Hepatocyte (in vitro differentiated cells): ENCODE measurements around the gene DCUN1D2. TPM values are rescaled to one million over a fixed set of nuclear protein-coding genes. Genes with fewer than 3 reads are reported as not detected.

Source experiments
- DNase-seq: peaks from one replicate; pipeline ENCODE4 v3.0.0-alpha.2; 2016; ENCODE audit warnings: low spot score
- H2AFZ ChIP-seq: fragments of 200-600 bp; sonication (generic); 2 replicates; pipeline ENCODE4 v1.6.0; 2016; ENCODE audit warnings: antibody characterized with exemption, mild to moderate bottlenecking
- H3K27ac ChIP-seq: fragments of 200-600 bp; sonication (generic); 2 replicates; pipeline ENCODE4 v1.5.1; 2016; ENCODE audit warnings: mild to moderate bottlenecking
- H3K27me3 ChIP-seq: fragments of 200-600 bp; sonication (generic); 2 replicates; pipeline ENCODE4 v1.6.1; 2016
- H3K36me3 ChIP-seq: fragments of 200-600 bp; sonication (generic); replicated peaks from 2 replicates; pipeline ENCODE4 v1.5.1; 2016; ENCODE audit warnings: low read depth; ENCODE audit not compliant: insufficient read depth
- H3K4me1 ChIP-seq: fragments of 200-600 bp; sonication (generic); 2 replicates; pipeline ENCODE4 v1.5.1; 2016; ENCODE audit warnings: mild to moderate bottlenecking, moderate library complexity; ENCODE audit not compliant: insufficient read depth
- H3K4me2 ChIP-seq: fragments of 200-600 bp; sonication (generic); 2 replicates; pipeline ENCODE4 v1.6.0; 2016
- H3K4me3 ChIP-seq: fragments of 200-600 bp; sonication (generic); 2 replicates; pipeline ENCODE4 v1.5.1; 2016; ENCODE audit warnings: mild to moderate bottlenecking
- H3K79me2 ChIP-seq: fragments of 200-600 bp; sonication (generic); 2 replicates; pipeline ENCODE4 v1.6.0; 2017; ENCODE audit warnings: mild to moderate bottlenecking
- H3K9me2 ChIP-seq: fragments of 200-600 bp; sonication (generic); replicated peaks from 2 replicates; pipeline ENCODE4 v1.6.0; 2017; ENCODE audit warnings: mild to moderate bottlenecking; ENCODE audit not compliant: insufficient read depth
- H3K9me3 ChIP-seq: fragments of 200-600 bp; sonication (generic); 2 replicates; pipeline ENCODE4 v1.5.1; 2016; ENCODE audit warnings: low read depth, mild to moderate bottlenecking
- H4K20me1 ChIP-seq: fragments of 200-600 bp; sonication (generic); 2 replicates; pipeline ENCODE4 v1.6.0; 2016; ENCODE audit warnings: mild to moderate bottlenecking; ENCODE audit not compliant: insufficient read depth, poor library complexity, severe bottlenecking
- CTCF ChIP-seq: fragments of 200-600 bp; sonication (generic); IDR thresholded peaks from 2 replicates; pipeline ENCODE4 v1.5.1; 2016; ENCODE audit warnings: antibody characterized with exemption, mild to moderate bottlenecking; ENCODE audit not compliant: poor library complexity
- EZH2 ChIP-seq: fragments of 200-600 bp; sonication (generic); IDR thresholded peaks from 2 replicates; pipeline ENCODE4 v1.6.1; 2016; ENCODE audit warnings: antibody characterized with exemption, mild to moderate bottlenecking, borderline replicate concordance
- EZH2phosphoT487 ChIP-seq: fragments of 200-600 bp; sonication (generic); IDR thresholded peaks from one replicate; pipeline ENCODE4 v1.6.1; 2018; ENCODE audit warnings: antibody characterized with exemption, mild to moderate bottlenecking, low read depth, moderate library complexity; ENCODE audit not compliant: unreplicated experiment, severe bottlenecking
- WGBS: methylation state at CpG from one replicate; pipeline ENCODE4 v1.1.6; 2016; ENCODE audit warnings: low lambda C conversion rate; ENCODE audit errors: missing lambda C conversion rate; 5-methylcytosine and 5-hydroxymethylcytosine counted together
- polyA plus RNA-seq: library from polyadenylated mRNA; unstranded; fragments of >200 nt; fragmentation: Nextera tagmentation; extraction: Ambion mirVana; gene quantifications from 2 replicates; pipeline ENCODE4 v1.2.1, GENCODE V29; 2016
- total RNA-seq: library from RNA; depleted of rRNA; stranded (reverse); fragments of >200 nt; gene quantifications from 2 replicates; pipeline ENCODE4 v1.2.3, GENCODE V29; 2014

The DCUN1D2 gene
- total and polyA plus RNA-seq, 2 experiments from 2014 or later, result 8.4 to 10.2 TPM

GRCh38 chr13:113458253-113459065 lies 32.1 kb downstream of the DCUN1D2 start:
- Histone ChIP-seq H3K9me3 (no peaks in the 10 kb centered on the region), H2AFZ (no peak overlapping the region), H4K20me1 (no peaks in the 10 kb centered on the region), H3K9me2 (no peaks in the 10 kb centered on the region), H3K36me3 (no peaks in the 10 kb centered on the region), H3K4me2 (no peak overlapping the region), H3K27ac (no peak overlapping the region), H3K27me3 (no peaks in the 10 kb centered on the region), H3K79me2 (no peaks in the 10 kb centered on the region), H3K4me3 (no peak overlapping the region), H3K4me1 (no peaks in the 10 kb centered on the region)
- no peak for TF ChIP-seq EZH2phosphoT487
- TF ChIP-seq CTCF, result peak; percentile 36
- 85% methylated on average over 23 of the region's 23 CpGs for WGBS
- no peak for DNase-seq

- Histone ChIP-seq H3K9me2 (no peaks in the 10 kb centered on the region), H2AFZ (no peak overlapping the region), H3K4me3 (no peak overlapping the region), H3K9me3 (no peaks in the 10 kb centered on the region), H3K4me2 (no peak overlapping the region), H3K27ac (no peak overlapping the region), H3K36me3 (no peaks in the 10 kb centered on the region), H3K79me2 (no peaks in the 10 kb centered on the region), H3K4me1 (no peaks in the 10 kb centered on the region), H3K27me3 (no peaks in the 10 kb centered on the region), H4K20me1 (no peaks in the 10 kb centered on the region)
- DNase-seq, result no peak
- 97% methylated on average over 27 of the region's 27 CpGs for WGBS
- TF ChIP-seq CTCF (peak; percentile 15), EZH2 (no peak)
Measured at GRCh38 chr13:113457510-113457909, 33.0 kb downstream of the DCUN1D2 start.

- no peaks in the 10 kb centered on the region for H3K79me2 ChIP-seq
- H3K36me3 ChIP-seq, result no peaks in the 10 kb centered on the region
- no peak overlapping the region for H3K4me2 ChIP-seq
- no peaks in the 10 kb centered on the region for H3K9me2 ChIP-seq
- no peak overlapping the region for H2AFZ ChIP-seq
- H4K20me1 ChIP-seq, result no peaks in the 10 kb centered on the region
- no peak for DNase-seq
- H3K4me3 ChIP-seq, result no peak overlapping the region
- H3K27me3 ChIP-seq, result no peaks in the 10 kb centered on the region
- H3K9me3 ChIP-seq, result no peaks in the 10 kb centered on the region
- no peaks in the 10 kb centered on the region for H3K4me1 ChIP-seq
- 96% methylated on average over 16 of the region's 16 CpGs for WGBS
- TF ChIP-seq CTCF (no peak), EZH2 (no peak), EZH2phosphoT487 (no peak)
- H3K27ac ChIP-seq, result no peak overlapping the region
Measured at GRCh38 chr13:113456116-113456702, 34.3 kb downstream of the DCUN1D2 start.
